ENCODE measurements around the gene MLF1.

Gene MLF1, protein sequence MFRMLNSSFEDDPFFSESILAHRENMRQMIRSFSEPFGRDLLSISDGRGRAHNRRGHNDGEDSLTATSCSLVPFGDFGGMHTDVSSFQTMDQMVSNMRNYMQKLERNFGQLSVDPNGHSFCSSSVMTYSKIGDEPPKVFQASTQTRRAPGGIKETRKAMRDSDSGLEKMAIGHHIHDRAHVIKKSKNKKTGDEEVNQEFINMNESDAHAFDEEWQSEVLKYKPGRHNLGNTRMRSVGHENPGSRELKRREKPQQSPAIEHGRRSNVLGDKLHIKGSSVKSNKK

DNA sequence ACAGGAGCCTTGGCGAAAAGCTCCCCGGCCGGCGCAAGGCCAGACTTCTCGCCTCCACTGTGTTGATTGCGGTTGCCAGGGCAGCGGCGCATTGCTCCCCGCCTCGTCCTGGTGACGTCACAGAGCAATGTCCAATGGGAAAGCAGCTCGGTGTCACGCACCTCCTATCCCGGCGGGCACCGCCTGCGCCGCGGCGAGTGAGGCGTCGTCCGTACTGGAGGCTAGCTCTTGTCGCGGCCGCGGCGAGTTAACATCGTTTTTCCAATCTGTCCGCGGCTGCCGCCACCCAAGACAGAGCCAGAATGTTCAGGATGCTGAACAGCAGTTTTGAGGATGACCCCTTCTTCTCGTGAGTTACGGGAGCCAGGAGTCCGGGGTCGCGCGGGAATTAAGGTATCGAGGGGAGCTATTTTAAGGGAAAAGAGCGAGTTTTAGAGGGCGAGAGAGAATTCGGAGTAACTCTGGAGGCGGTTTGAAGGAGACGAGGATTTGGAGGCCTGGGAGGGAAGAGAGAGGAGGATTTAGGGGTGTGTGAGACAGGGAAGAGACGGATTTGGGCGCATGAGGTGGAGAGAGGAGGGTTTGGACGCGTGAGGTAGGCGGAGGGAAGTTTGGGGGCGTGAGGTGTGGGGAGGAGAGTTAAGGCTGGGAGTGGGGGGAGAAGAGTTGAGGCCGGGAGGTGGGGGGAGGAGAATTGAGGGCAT is at the start of gene MLF1:
MLF1 (plus strand) TSS at position 196 of the 704 bp plus-strand sequence; CDS start at position 303, 107 bp downstream.
- peak within 1 kb of the TSS; percentile 74 for H3K4me3 ChIP-seq (ENCODE audit: control insufficient read depth, low read depth, low read length)
- DNase-seq (ENCODE audit: low read depth) = peak; percentile 68

DNA sequence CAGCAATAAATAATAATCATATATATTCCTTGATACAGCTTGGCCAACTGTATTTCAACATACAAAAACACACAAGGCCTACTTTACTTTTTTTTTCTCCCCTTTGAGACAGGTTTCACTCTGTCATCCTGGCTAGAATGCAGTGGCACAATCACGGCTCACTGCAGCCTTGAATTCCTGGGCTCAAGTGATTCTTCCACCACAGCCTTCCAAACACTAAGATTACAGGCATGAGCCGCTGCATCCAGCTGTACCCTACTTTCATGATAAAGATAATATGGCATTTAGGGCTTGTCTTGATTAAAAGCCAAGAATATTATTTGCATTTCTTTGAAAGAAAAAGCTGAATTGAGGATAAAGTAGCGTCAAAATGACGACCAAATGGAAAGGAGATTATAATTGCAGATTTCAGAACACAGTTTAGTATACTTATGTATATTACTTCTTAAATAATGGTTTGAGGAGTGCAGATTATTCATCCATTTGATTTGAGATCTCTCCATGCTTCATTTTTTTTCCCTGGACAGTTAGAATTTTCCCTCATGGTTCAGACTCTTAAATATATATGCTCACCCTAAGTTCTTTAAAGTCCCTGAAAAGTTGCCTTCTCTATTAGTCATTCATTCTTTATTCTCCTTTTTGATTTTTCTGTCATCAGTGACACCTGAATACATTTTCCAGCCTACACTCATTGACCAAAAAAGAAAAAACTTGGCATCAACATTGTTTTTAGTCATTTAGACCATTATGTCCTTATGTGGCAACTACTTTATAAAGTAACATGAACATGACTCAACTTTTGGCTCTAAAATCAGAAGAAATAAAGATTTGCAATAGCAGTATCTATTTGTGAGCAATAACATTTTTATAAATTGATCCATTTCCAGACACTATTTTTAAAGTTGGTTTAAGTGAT is 48.5 kb upstream of the MLF1 start:
- TF ChIP-seq, protein P1, sequence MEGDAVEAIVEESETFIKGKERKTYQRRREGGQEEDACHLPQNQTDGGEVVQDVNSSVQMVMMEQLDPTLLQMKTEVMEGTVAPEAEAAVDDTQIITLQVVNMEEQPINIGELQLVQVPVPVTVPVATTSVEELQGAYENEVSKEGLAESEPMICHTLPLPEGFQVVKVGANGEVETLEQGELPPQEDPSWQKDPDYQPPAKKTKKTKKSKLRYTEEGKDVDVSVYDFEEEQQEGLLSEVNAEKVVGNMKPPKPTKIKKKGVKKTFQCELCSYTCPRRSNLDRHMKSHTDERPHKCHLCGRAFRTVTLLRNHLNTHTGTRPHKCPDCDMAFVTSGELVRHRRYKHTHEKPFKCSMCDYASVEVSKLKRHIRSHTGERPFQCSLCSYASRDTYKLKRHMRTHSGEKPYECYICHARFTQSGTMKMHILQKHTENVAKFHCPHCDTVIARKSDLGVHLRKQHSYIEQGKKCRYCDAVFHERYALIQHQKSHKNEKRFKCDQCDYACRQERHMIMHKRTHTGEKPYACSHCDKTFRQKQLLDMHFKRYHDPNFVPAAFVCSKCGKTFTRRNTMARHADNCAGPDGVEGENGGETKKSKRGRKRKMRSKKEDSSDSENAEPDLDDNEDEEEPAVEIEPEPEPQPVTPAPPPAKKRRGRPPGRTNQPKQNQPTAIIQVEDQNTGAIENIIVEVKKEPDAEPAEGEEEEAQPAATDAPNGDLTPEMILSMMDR (IDR thresholded peaks at IDR 0.05; ENCODE audit: control insufficient read depth, insufficient read depth, low read depth, low read length, missing control alignments) = no peak
- peak; percentile 31 for DNase-seq (ENCODE audit: low read depth)
- no peak overlapping the region for H3K4me3 ChIP-seq (ENCODE audit: control insufficient read depth, low read depth, low read length)

More for the DNA sequence above, at the start of gene MLF1:
- TF ChIP-seq, protein P1 (IDR thresholded peaks at IDR 0.05; ENCODE audit: control insufficient read depth, insufficient read depth, low read depth, low read length, missing control alignments) = no peak

DNA sequence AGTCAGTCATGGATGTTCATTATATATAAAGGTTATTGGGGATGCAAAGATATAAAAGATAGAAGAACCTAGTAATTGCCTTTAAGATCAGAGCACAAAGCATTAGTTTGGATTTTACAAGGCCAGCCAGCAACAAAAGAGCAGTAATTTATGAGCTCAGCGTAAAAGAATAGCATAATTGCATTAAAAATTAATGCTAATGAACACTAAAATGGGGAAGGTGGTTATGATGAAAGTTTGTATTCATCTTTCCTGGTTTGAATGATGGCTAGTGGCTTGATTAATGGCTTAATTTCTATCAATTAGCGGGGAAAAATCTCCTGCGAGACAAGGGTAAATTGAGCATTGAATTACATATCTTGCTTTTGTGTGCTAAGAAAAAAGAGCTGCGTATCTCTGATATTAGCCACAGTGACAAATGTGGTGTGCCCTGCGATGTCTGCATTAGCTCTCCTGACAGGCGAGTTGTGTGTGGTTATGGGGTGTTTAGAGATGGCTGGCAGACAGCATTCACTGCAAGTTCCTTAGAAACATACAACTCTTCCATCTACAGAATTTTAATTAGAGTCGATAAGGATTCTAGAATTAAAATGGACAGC is 42.8 kb upstream of the MLF1 start:
- TF ChIP-seq, protein P1 (IDR thresholded peaks at IDR 0.05; ENCODE audit: control insufficient read depth, insufficient read depth, low read depth, low read length, missing control alignments) = no peak
- no peak for DNase-seq (ENCODE audit: low read depth)
- H3K4me3 ChIP-seq (ENCODE audit: control insufficient read depth, low read depth, low read length) = no peak overlapping the region

DNA sequence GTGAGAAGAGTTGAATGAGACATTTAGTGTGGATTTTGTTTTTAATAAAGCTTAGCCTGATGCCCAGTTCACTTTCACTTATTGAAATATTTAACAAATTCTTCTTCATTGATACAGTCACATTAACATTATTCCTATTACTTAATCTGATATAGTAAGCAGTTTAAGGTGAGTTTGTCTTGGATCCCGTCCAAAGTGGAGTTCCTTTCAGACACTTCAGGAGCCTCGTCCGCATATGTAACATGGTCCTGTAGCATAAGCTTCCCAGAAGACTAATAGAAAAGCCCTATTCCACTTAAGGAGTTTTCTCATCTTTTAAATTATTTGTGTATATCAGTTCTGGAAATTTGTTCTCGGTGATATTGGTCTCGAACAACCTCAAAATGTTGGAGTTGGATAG is 39.7 kb upstream of the MLF1 start:
- TF ChIP-seq, protein P1 (IDR thresholded peaks at IDR 0.05; ENCODE audit: control insufficient read depth, insufficient read depth, low read depth, low read length, missing control alignments) = no peak
- no peak for DNase-seq (ENCODE audit: low read depth)
- no peak overlapping the region for H3K4me3 ChIP-seq (ENCODE audit: control insufficient read depth, low read depth, low read length)

DNA sequence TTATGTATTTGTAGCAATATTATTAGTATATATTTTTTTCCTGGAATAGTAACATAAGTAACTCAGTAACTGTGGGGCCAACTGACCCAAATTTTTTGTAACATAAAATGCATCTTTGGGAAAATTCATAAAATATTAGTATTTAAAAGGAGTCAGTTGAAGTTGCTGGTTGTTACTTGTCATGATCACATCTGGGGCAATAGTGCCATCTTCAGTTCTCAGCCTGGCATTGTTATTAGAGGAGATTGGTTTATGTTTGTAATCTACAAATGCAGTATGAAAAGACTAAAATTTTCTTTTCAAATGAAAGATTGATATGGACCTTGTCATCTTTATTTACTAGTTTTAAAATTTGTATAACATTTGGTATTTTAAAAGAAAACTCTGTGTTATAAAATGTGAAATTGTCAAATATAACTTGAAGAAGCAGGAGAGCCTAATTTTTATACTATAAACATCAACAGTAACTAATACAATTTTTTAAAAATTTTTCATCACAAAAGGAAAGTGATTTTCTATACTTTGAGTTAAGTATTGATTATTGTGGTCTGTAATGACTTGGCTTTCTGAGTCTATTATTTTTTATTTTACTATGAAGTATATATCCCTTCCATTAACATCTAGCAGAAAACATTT is 38.8 kb upstream of the MLF1 start:
- TF ChIP-seq, protein P1 (IDR thresholded peaks at IDR 0.05; ENCODE audit: control insufficient read depth, insufficient read depth, low read depth, low read length, missing control alignments) = peak; percentile 66
- DNase-seq (ENCODE audit: low read depth) = no peak
- H3K4me3 ChIP-seq (ENCODE audit: control insufficient read depth, low read depth, low read length) = no peak overlapping the region
